BJ (cell line): ENCODE data around the gene DTNB. TPM values are rescaled to one million over a fixed set of nuclear protein-coding genes. Genes with fewer than 3 reads are reported as not detected.
"Not testable (repeated sequence)": the region's sequence is repeated elsewhere in the genome, so short reads cannot be mapped to it uniquely, and the experiment has no call there.

ENCODE experiments used
- CTCF ChIA-PET: fragments of 350-600 bp; formaldehyde crosslinking; extraction: SDS; loops from one replicate; lab custom pipeline; 2021; ENCODE audit warnings: antibody characterized with exemption, inconsistent platforms; lab: Yijun Ruan, JAX
- POLR2A ChIA-PET: fragments of 300-600 bp; sonication (Branson Sonifier 250); formaldehyde crosslinking; extraction: SDS; loops from one replicate; lab custom pipeline; 2021; ENCODE audit warnings: antibody characterized with exemption; lab: Charles Lee
- DNase-seq: peaks from one replicate; pipeline ENCODE4 v3.0.0-alpha.2; 2011; ENCODE audit warnings: low read depth
- H3K27me3 ChIP-seq: 2 replicates; pipeline ENCODE4 v1.6.0; 2011; ENCODE audit warnings: low read length; ENCODE audit not compliant: control insufficient read depth, insufficient read depth
- H3K36me3 ChIP-seq: 2 replicates; pipeline ENCODE4 v1.5.1; 2011; ENCODE audit warnings: low read length; ENCODE audit not compliant: control insufficient read depth, insufficient read depth
- H3K4me3 ChIP-seq: 2 replicates; pipeline ENCODE4 v1.5.1; 2011; ENCODE audit warnings: low read depth, mild to moderate bottlenecking, control low read depth, low read length
- CTCF ChIP-seq: IDR thresholded peaks from 2 replicates; pipeline ENCODE4 v1.5.1; 2011; ENCODE audit warnings: low read depth, mild to moderate bottlenecking, control low read depth, inconsistent platforms, low read length, moderate library complexity; ENCODE audit not compliant: insufficient read depth
- polyA plus RNA-seq: library from polyadenylated mRNA; depleted of rRNA; stranded (reverse); fragments of >200 nt; gene quantifications from 2 replicates; pipeline ENCODE4 v1.2.3, GENCODE V29; 2011

The DTNB gene
- polyA plus RNA-seq, 1 experiment = 7.7 TPM

- CTCF ChIA-PET = no interaction called here
- H3K27me3 ChIP-seq = no peaks in the 10 kb centered on the region
- no peak for TF ChIP-seq CTCF
- DNase-seq = no peak
- H3K4me3 ChIP-seq = no peak overlapping the region
- no peaks in the 10 kb centered on the region for H3K36me3 ChIP-seq
- POLR2A ChIA-PET = no interaction called here
Observed at GRCh38 chr2:25649786-25650185, 23.6 kb downstream of the DTNB start.

- no peak for TF ChIP-seq CTCF
- no peak overlapping the region for H3K4me3 ChIP-seq
- no peaks in the 10 kb centered on the region; the same call in 1 of the 2 replicates for H3K27me3 ChIP-seq
- DNase-seq = no peak
- no peaks in the 10 kb centered on the region for H3K36me3 ChIP-seq
- POLR2A ChIA-PET = no interaction called here
- CTCF ChIA-PET = interaction anchor here (0.6 kb wide), 1 partner anchor 47 kb away, joined by 3 read pairs; no protein-coding TSS in a partner anchor
Observed at GRCh38 chr2:25642298-25642697, 31.1 kb downstream of the DTNB start.

- no peak for DNase-seq
- Histone ChIP-seq H3K27me3 (no peaks in the 10 kb centered on the region; the same call in 1 of the 2 replicates), H3K4me3 (no peak overlapping the region), H3K36me3 (no peaks in the 10 kb centered on the region)
- POLR2A ChIA-PET = no interaction called here
- no peak for TF ChIP-seq CTCF
- CTCF ChIA-PET = no interaction called here
Observed at GRCh38 chr2:25639696-25640095, 33.7 kb downstream of the DTNB start.

GRCh38 chr2:25639131-25639530, 34.2 kb downstream of the DTNB start:
- CTCF ChIA-PET = no interaction called here
- POLR2A ChIA-PET = no interaction called here
- Histone ChIP-seq H3K36me3 (no peaks in the 10 kb centered on the region), H3K4me3 (no peak overlapping the region), H3K27me3 (no peaks in the 10 kb centered on the region; the same call in 1 of the 2 replicates)
- TF ChIP-seq CTCF = no peak
- no peak for DNase-seq

- POLR2A ChIA-PET = no interaction called here
- H3K4me3 ChIP-seq = no peak overlapping the region
- no peak for DNase-seq
- CTCF ChIA-PET = no interaction called here
- H3K27me3 ChIP-seq = no peaks in the 10 kb centered on the region; the same call in 1 of the 2 replicates
- H3K36me3 ChIP-seq = no peaks in the 10 kb centered on the region
- no peak for TF ChIP-seq CTCF
Observed at GRCh38 chr2:25635797-25636196, 37.6 kb downstream of the DTNB start.

GRCh38 chr2:25633801-25634200, 39.6 kb downstream of the DTNB start:
- H3K4me3 ChIP-seq, DNase-seq, CTCF ChIA-PET, POLR2A ChIA-PET, H3K27me3 ChIP-seq, H3K36me3 ChIP-seq: not testable (repeated sequence)
